Retinal pigment epithelial cell (primary cell): ENCODE results near the gene NLRX1.
"Not testable (repeated sequence)": the region's sequence is repeated elsewhere in the genome, so short reads cannot be mapped to it uniquely, and the experiment has no call there.

ENCODE experiments used
- DNase-seq: peaks from one replicate; pipeline ENCODE4 v3.0.0-alpha.2; 2010; ENCODE audit warnings: low read depth
- H3K4me3 ChIP-seq: 2 replicates; pipeline ENCODE4 v1.5.1; 2011; ENCODE audit warnings: mild to moderate bottlenecking, low read length, control low read depth, moderate library complexity
- CTCF ChIP-seq: conservative IDR thresholded peaks from 2 replicates; pipeline ENCODE4 v1.5.1; 2011; ENCODE audit warnings: low read depth, low read length, control low read depth, inconsistent platforms

NLRX1 gene

DNA sequence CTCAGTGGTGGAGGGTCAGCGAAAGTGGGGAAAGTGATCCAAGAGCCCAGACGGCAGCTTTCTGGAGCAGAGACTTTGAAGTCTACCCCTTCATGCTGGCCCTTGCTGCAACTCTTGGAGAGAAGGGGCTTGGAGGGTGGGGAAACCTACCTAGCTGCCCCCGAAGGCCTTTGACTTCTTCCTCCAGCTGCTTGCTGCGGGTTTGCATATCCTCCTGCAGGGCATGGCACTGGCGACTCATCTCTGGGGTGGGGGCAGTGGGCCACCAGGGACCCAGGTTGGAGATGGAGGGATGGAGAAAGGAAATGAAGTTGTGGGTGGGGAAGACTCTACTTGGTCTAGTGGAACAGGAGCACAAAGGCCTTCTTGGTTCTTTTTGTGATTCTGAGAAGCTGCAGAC, 24.5 kb downstream of the NLRX1 start:
- TF ChIP-seq CTCF, result no peak
- DNase-seq, result no peak
- no peak overlapping the region for H3K4me3 ChIP-seq

DNA sequence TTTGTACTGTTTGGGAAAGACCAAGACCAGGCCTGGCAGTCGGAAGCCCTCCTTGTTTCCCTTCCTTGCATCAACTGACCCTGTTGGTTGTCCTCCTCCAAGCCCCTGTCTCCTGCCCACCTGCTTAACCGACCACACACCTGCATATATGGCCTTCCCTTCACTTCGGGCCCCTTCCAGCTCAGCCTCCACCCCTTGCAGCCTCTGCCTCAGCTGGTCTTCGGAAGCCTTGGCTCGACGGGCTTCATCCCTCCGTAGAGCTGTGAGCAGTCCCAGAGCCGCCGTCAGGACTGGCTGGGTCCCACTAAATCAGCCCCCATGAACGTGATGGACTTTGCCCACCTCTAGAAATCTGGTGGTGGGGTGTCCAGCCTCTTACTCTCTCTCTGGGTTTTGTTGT, 25.1 kb downstream of the NLRX1 start:
- no peak for DNase-seq
- no peak for TF ChIP-seq CTCF
- H3K4me3 ChIP-seq, result no peak overlapping the region

GRCh38 chr11:119194811-119195440, 26.4 kb downstream of the NLRX1 start:
- no peak for DNase-seq
- no peak for TF ChIP-seq CTCF
- no peak overlapping the region for H3K4me3 ChIP-seq

GRCh38 chr11:119195680-119196079, 27.2 kb downstream of the NLRX1 start:
- no peak overlapping the region for H3K4me3 ChIP-seq
- no peak for TF ChIP-seq CTCF
- no peak for DNase-seq

DNA sequence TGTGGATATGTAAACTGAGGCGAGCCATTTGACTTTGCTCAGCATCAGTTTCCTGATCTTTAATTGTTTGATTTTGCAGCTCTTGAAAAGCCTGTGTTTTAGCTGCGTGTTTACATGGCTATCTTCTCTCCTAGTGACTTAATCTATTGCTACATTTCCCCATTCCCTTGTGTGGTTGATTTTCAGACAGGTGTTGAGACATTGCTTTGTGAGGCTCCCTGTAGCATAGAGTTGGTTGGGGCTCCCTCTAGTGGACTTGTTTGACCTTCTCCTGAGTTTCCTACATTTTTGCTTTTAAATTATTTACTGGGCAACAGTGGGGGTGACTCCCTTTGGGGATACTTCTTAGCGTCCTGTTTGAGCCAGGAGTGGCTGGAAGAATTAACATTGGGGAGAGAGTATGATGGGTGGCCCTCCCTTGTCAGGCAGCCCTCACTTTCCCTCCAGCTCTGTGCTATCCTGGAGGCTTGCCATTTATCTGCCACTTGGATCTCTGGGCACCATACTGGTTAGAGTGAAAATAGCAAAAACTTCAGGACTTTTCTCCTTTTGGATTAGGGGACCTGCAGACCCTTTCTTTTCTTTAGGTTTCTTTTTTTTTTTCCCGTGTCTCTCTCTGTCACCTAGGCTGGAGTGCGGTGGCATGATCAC, 28.4 kb downstream of the NLRX1 start:
- H3K4me3 ChIP-seq, result no peak overlapping the region
- peak; percentile 85 for TF ChIP-seq CTCF
- peak; percentile 44 for DNase-seq

GRCh38 chr11:119198925-119199324, 30.4 kb downstream of the NLRX1 start:
- H3K4me3 ChIP-seq, result no peak overlapping the region
- no peak for DNase-seq
- TF ChIP-seq CTCF, result no peak

DNA sequence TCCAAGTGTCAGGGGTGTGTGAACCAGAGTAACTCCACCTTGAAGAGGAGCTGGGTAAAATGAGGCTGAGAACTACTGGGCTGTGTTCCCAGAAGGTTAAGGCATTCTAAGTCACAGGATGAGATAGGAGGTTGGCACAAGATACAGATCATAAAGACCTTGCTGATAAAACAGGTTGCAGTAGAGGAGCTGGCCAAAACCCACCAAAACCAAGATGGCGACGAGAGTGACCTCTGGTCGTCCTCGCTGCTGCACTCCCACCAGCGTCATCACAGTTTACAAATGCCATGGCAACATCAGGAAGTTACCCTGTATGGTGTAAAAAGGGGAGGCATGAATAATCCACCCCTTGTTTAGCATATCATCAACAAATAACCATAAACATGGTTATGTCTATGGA, 32.7 kb downstream of the NLRX1 start:
- not testable (repeated sequence) for H3K4me3 ChIP-seq, DNase-seq

DNA sequence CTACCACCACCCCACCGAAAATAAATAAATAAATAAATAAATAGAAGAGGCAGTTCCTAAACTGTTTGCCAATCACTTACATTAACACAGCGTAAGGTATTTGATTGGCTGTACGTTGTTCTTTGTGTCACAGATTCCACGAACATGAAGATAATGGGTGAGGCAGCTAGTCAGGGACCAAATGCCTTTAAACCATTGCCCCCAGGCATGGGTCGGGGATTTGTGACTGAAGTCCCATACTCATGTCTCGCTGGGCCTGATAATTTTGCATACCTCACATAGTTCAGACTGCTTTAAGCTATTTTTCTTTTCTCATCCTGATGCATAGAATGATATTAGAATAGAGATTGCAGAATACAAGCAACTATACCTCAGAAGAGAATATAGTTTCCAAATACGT, 34.0 kb downstream of the NLRX1 start:
- TF ChIP-seq CTCF, result no peak
- no peak overlapping the region for H3K4me3 ChIP-seq
- no peak for DNase-seq
